ENCODE results near the gene UNKL.

GRCh38 chr16:1374418-1375297 is 39.8 kb downstream of the UNKL start:
- TF ChIP-seq POLR2A (IDR thresholded peaks at IDR 0.05; ENCODE audit: extremely low read depth, insufficient read length) (no peak), CTCF (IDR thresholded peaks at IDR 0.05; ENCODE audit: low read depth, low read length) (no peak), MAX (IDR thresholded peaks at IDR 0.05; ENCODE audit: low read depth, low read length) (no peak), MYC (IDR thresholded peaks at IDR 0.05; ENCODE audit: low read depth, low read length) (no peak)

Data from NB4 (cell line).